ENCODE measurements around the gene KANSL3.

Gene KANSL3

GRCh38 chr2:96638144-96639121, at the start of gene KANSL3:
Gene KANSL3, minus strand, starts transcription at chr2:96638312. Its CDS starts 1,177 bp downstream, at chr2:96637135.
- POLR2A ChIA-PET = interaction anchor here (0.6 to 2.4 kb wide), 20 partner anchors 10 to 248 kb away, joined by 3 to 23 read pairs (median 3); partner anchors contain the start of genes CNNM3 and CNNM4
- TF ChIP-seq FOXM1 (IDR thresholded peaks at IDR 0.05; ENCODE audit: borderline replicate concordance) (peak; percentile 94), SUZ12 (IDR thresholded peaks at IDR 0.05) (no peak), TARDBP (IDR thresholded peaks at IDR 0.05) (peak; percentile 81), LEF1 (IDR thresholded peaks at IDR 0.05; ENCODE audit: borderline replicate concordance) (no peak), FOXK2 (IDR thresholded peaks at IDR 0.05) (no peak), SP1 (IDR thresholded peaks at IDR 0.05) (no peak), L3MBTL2 (conservative IDR thresholded peaks at IDR 0.05) (peak; percentile 87), ELF4 (IDR thresholded peaks at IDR 0.05) (peak; percentile 89), NFRKB (IDR thresholded peaks at IDR 0.05) (no peak), ARNT (IDR thresholded peaks at IDR 0.05) (peak; percentile 84), HDGF (IDR thresholded peaks at IDR 0.05; ENCODE audit: borderline replicate concordance) (no peak), CTBP1 (IDR thresholded peaks at IDR 0.05; ENCODE audit: borderline replicate concordance) (peak; percentile 78), FOXA1 (IDR thresholded peaks at IDR 0.05) (no peak), BHLHE40 (IDR thresholded peaks at IDR 0.05; ENCODE audit: borderline replicate concordance) (no peak), ZNF384 (IDR thresholded peaks at IDR 0.05) (no peak)
- TF ChIP-seq, protein P1, sequence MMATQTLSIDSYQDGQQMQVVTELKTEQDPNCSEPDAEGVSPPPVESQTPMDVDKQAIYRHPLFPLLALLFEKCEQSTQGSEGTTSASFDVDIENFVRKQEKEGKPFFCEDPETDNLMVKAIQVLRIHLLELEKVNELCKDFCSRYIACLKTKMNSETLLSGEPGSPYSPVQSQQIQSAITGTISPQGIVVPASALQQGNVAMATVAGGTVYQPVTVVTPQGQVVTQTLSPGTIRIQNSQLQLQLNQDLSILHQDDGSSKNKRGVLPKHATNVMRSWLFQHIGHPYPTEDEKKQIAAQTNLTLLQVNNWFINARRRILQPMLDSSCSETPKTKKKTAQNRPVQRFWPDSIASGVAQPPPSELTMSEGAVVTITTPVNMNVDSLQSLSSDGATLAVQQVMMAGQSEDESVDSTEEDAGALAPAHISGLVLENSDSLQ (IDR thresholded peaks at IDR 0.05) = peak; percentile 46; the same call in 1 of the 2 replicates
- peak; percentile 89 for DNase-seq (ENCODE audit: extremely low spot score)
- CTCF ChIA-PET = interaction anchor here (0.8 to 1.8 kb wide), 2 partner anchors 10 to 125 kb away, joined by 3 to 4 read pairs; no protein-coding TSS in a partner anchor

GRCh38 chr2:96687266-96687665, 49.2 kb upstream of the KANSL3 start:
- no peak for TF ChIP-seq SP1 (IDR thresholded peaks at IDR 0.05)
- ChIA-PET CTCF (no interaction called here), POLR2A (no interaction called here)
- no peak for DNase-seq (ENCODE audit: extremely low spot score)

DNA sequence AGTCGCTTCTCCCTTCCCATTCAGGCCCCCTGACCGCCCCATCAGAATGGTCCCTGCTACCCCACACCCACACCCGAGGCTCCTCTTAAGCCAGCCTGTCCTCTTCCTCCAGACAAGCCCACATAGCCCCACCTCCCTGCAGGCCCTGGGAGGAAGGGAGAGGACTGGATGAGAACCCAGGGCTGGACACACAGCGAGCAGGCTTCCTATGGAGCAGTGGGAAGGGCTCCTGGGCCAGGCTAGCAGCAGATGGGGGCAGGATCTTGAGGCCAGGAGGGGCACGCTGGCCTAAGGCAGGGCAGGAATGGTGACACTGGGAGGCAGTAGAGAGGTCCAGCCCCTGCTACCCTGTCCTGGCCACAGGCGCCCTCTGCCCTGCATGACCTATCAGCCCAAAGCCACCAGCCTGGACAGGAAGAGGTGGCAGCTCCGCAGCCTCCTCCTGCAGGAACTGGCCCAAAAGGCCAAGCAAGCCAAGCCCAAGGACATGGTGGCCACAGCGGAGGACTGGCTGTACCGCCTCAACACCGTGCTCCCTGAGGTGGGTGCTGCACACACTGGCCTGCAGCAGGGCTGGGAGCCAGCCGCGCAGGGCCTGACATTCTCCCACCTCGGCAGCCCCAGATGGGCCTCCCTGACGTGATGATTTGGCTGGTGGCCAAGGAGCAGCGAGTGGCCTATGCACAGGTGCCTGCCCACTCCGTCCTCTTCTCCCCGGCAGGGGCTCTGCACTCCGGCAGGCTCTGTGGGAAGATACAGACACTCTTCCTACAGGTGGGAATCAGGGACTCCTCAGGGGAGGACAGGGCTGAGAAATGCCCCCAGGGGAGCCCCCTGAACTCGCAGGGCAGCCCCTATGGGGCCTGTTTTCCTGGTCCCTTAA, 47.7 kb upstream of the KANSL3 start:
- DNase-seq (ENCODE audit: extremely low spot score) = peak; percentile 55

GRCh38 chr2:96684883-96685576, 46.9 kb upstream of the KANSL3 start:
- POLR2A ChIA-PET = no interaction called here
- DNase-seq (ENCODE audit: extremely low spot score) = no peak
- CTCF ChIA-PET = no interaction called here
- no peak for TF ChIP-seq ELF4 (IDR thresholded peaks at IDR 0.05)
- no peak for TF ChIP-seq ARNT (IDR thresholded peaks at IDR 0.05)
- no peak for TF ChIP-seq ZNF384 (IDR thresholded peaks at IDR 0.05)
- no peak for TF ChIP-seq CTBP1 (IDR thresholded peaks at IDR 0.05; ENCODE audit: borderline replicate concordance)
- TF ChIP-seq, protein P1 (IDR thresholded peaks at IDR 0.05) = no peak
- no peak for TF ChIP-seq FOXA1 (IDR thresholded peaks at IDR 0.05)
- TF ChIP-seq L3MBTL2 (conservative IDR thresholded peaks at IDR 0.05) = no peak
- no peak for TF ChIP-seq HDGF (IDR thresholded peaks at IDR 0.05; ENCODE audit: borderline replicate concordance)
- TF ChIP-seq TARDBP (IDR thresholded peaks at IDR 0.05) = no peak
- no peak for TF ChIP-seq SP1 (IDR thresholded peaks at IDR 0.05)
- TF ChIP-seq LEF1 (IDR thresholded peaks at IDR 0.05; ENCODE audit: borderline replicate concordance) = no peak
- no peak for TF ChIP-seq NFRKB (IDR thresholded peaks at IDR 0.05)
- no peak for TF ChIP-seq FOXK2 (IDR thresholded peaks at IDR 0.05)

More for the DNA sequence above, 47.7 kb upstream of the KANSL3 start:
- POLR2A ChIA-PET = no interaction called here
- TF ChIP-seq HDGF (IDR thresholded peaks at IDR 0.05; ENCODE audit: borderline replicate concordance) (0 out of 2 replicates have a peak, but pooled peaks have one; percentile 48), L3MBTL2 (conservative IDR thresholded peaks at IDR 0.05) (no peak), ARNT (IDR thresholded peaks at IDR 0.05) (no peak)
- CTCF ChIA-PET = no interaction called here

DNA sequence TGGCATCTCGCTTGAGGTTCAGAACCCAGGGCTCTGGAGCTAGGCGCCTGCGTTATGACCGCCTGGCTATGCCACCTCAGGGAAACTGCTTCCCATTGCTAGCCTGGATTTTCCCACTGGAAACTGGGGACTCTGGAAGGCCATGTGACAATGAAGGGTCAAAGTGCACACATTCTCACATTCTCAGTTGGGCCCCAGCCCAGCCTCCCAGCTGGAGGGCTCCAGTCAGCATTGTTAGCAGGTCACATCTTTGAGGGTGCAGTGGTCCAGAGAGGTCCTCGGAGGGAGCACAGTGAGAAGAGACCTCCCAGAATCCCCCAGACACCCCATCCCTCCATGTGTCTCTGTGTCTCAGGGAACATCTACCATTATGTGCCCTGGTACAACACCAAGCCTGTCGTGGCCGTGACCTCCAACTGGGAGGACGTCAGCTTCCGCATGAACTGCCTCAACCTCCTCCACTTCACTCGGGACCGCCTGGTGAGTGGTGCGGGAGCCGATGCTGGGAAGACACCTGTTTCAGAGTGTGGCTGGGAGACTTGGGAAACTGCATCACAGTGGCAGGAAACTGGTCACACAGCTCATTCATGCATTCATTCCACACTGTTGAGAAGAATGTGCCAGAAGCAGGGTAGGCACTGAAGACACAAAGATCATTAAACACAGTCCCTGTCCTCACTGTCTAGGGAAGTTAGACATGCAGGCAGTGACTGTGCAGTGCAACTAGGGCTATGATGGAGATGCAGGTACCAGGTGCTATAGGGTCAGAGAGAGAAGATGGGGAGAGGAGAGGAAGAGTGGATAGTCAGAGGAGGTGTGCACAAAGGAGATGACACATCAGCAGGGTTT, 46.1 kb upstream of the KANSL3 start:
- TF ChIP-seq ARNT (IDR thresholded peaks at IDR 0.05) (no peak), FOXK2 (IDR thresholded peaks at IDR 0.05) (no peak), ELF4 (IDR thresholded peaks at IDR 0.05) (no peak)
- POLR2A ChIA-PET = no interaction called here
- CTCF ChIA-PET = no interaction called here
- DNase-seq (ENCODE audit: extremely low spot score) = no peak

DNA sequence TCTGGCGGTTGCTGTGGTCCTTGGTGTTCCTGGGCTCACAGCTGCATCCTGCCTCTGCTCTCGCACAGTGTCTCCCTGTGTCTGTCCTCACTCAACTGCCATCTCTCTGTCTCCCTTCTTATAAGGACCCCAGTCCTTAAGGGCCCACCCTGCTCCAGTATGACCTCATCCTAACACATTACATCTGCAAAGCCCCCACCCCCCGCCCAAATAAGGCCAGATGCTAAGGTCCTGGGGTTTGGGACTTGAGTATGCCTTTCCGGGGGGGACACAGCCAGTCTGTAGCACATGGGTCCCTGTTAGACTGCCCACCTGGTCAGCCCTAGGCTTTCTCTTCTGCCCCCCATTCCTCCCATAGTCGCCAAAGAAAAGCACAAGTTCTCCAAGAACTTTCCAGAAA, 45.2 kb upstream of the KANSL3 start:
- CTCF ChIA-PET = no interaction called here
- TF ChIP-seq L3MBTL2 (conservative IDR thresholded peaks at IDR 0.05) (no peak), ARNT (IDR thresholded peaks at IDR 0.05) (no peak), ELF4 (IDR thresholded peaks at IDR 0.05) (no peak), SP1 (IDR thresholded peaks at IDR 0.05) (no peak)
- POLR2A ChIA-PET = no interaction called here

More for the DNA sequence above, 45.2 kb upstream of the KANSL3 start:
- no peak for DNase-seq (ENCODE audit: extremely low spot score)

All from HEK293T (cell line).